ENCODE measurements around the gene VWDE. TPM values are rescaled to one million over a fixed set of nuclear protein-coding genes. Genes with fewer than 3 reads are reported as not detected.

VWDE gene
- total and polyA plus RNA-seq, 2 of the 13 experiments (the other 11 are each of a cell fraction or from before 2014, with no cell fraction given): 0.12 to 0.27 TPM

- Histone ChIP-seq H3K79me2 (ENCODE audit: insufficient read depth, low read length) (no peaks in the 10 kb centered on the region), H3K9ac (ENCODE audit: insufficient read depth, low read depth, low read length) (no peak overlapping the region), H3K4me3 (replicated peaks in 1 of 3; ENCODE audit: insufficient read depth in 1 of 3, low read depth in 2 of 3, low read length in 3 of 3) (no peak overlapping the region), H3K27me3 (ENCODE audit: control insufficient read depth in 1 of 2, insufficient read depth in 2 of 2, low read length in 2 of 2) (no peaks in the 10 kb centered on the region), H2AFZ (ENCODE audit: low read length) (no peak overlapping the region), H3K36me3 (replicated peaks in 1 of 2; ENCODE audit: control insufficient read depth in 1 of 2, insufficient read depth in 2 of 2, low read length in 2 of 2) (no peaks in the 10 kb centered on the region), H4K20me1 (ENCODE audit: insufficient read depth, low read length) (no peaks in the 10 kb centered on the region), H3K27ac (ENCODE audit: extremely low read length, insufficient read depth, low read length) (no peak overlapping the region), H3K9me3 (ENCODE audit: low read length) (no peaks in the 10 kb centered on the region), H3K4me1 (ENCODE audit: insufficient read depth, low read length) (no peaks in the 10 kb centered on the region), H3K4me2 (ENCODE audit: low read depth, low read length) (no peak overlapping the region)
- 1% methylated on average over 3 of the region's 3 CpGs for WGBS (ENCODE audit: low lambda C conversion rate)
- intact Hi-C loops (cut with micrococcal nuclease; ENCODE audit: unreplicated experiment): no loop called here
- no peak for DNase-seq (ENCODE audit: low spot score)
- CTCF ChIA-PET (ENCODE audit: low intra/inter-chr PET ratio, low total read pairs): no interaction called here
- BruUV-seq (replicated peaks): no TSS peak
- ATAC-seq: no peak
- no peak for FAIRE-seq
- POLR2A ChIA-PET: no interaction called here
- in situ Hi-C loops (cut with HindIII; ENCODE audit: extremely low pct_ligation_motif_present, low pct_unique_long_range_greater_than_20kb): no loop called here
- no peak for TF ChIP-seq SAP130 (CRISPR knock-in tag; IDR thresholded peaks at IDR 0.05; ENCODE audit: low read depth)
- TF ChIP-seq ETV5 (CRISPR knock-in tag; IDR thresholded peaks at IDR 0.05; ENCODE audit: borderline replicate concordance): no peak
- TF ChIP-seq HNRNPUL1 (IDR thresholded peaks at IDR 0.05; ENCODE audit: low read depth, low read length): no peak
- no peak for TF ChIP-seq ZNF34 (CRISPR knock-in tag; IDR thresholded peaks at IDR 0.05; ENCODE audit: borderline replicate concordance)
- no peak for TF ChIP-seq TEF (CRISPR knock-in tag; IDR thresholded peaks at IDR 0.05)
- no peak for TF ChIP-seq ZHX1 (CRISPR knock-in tag; IDR thresholded peaks at IDR 0.05; ENCODE audit: low read depth)
- no peak for TF ChIP-seq KDM4B (CRISPR knock-in tag; IDR thresholded peaks at IDR 0.05)
- no peak for TF ChIP-seq ZNF20 (CRISPR knock-in tag; IDR thresholded peaks at IDR 0.05)
- TF ChIP-seq MEIS2 (CRISPR knock-in tag; IDR thresholded peaks at IDR 0.05): no peak
- no peak for TF ChIP-seq ESRRA (CRISPR knock-in tag; IDR thresholded peaks at IDR 0.05; ENCODE audit: low read depth)
- no peak for TF ChIP-seq HDAC6 (IDR thresholded peaks at IDR 0.05; ENCODE audit: low read depth, low read length)
- no peak for TF ChIP-seq DDIT3 (CRISPR knock-in tag; IDR thresholded peaks at IDR 0.05)
- no peak for TF ChIP-seq FUBP1 (CRISPR knock-in tag; IDR thresholded peaks at IDR 0.05; ENCODE audit: borderline replicate concordance)
- no peak for TF ChIP-seq ZFP91 (CRISPR knock-in tag; IDR thresholded peaks at IDR 0.05; ENCODE audit: borderline replicate concordance)
- TF ChIP-seq TFAP4 (IDR thresholded peaks at IDR 0.05; ENCODE audit: borderline replicate concordance, low read depth): no peak
- no peak for TF ChIP-seq MBNL3 (CRISPR knock-in tag; conservative IDR thresholded peaks at IDR 0.05)
- TF ChIP-seq RBM39 (IDR thresholded peaks at IDR 0.05; ENCODE audit: low read depth, low read length, poor library complexity, severe bottlenecking): no peak
- TF ChIP-seq HHEX (CRISPR knock-in tag; IDR thresholded peaks at IDR 0.05): no peak
These were observed 41.1 kb upstream of the VWDE start for GRCh38 chr7:12444785-12445184.

Data from HepG2 (cell line).